Colon (tissue), 2 donors: ENCODE measurements around the gene NOL7.

ENCODE experiments used
- FAIRE-seq: peaks from 2 replicates; lab custom pipeline; 2012; peaks lifted over from hg19 to GRCh38; lab: Jason Lieb, UNC
- donor health status: control.
- donor health status: control.

Gene NOL7

DNA sequence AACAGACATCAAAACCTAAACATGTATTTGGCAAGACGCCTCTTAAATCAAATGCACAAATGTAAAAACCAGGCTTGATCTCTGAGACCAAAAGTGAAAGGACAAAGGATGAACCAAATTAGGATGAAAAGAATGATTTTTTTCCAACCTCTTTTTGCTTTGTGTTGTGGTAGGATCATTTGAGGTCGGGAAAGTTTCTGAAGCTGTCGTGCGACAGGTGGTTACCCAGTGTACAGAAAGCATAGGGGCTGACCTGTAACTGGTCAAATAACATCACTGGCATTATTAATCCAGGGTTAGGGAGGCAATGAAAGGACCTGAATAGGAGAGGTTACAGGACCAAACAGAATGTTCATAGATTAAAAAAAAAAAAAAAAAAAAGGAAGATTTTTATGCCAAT is 18.1 kb upstream of the NOL7 start:
- no peak for FAIRE-seq

DNA sequence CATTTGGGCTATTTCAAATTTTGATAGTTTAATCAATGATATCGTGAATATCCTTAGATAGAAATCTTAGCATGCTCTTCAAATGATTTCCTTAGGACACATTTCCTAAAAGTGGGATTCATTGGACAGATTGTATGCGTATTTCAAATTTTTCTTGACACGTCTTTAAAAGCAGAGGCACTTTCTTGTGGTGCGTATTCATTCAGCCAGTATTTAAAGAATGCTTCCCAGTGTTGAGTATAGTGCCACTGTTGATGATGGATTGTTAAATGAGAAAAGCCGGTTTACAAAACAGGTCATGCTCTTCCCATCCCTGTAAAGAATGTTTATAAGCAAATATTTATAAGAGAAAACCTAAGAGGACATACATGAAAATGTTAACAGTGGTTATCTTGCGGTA is 15.1 kb upstream of the NOL7 start:
- FAIRE-seq, result no peak

DNA sequence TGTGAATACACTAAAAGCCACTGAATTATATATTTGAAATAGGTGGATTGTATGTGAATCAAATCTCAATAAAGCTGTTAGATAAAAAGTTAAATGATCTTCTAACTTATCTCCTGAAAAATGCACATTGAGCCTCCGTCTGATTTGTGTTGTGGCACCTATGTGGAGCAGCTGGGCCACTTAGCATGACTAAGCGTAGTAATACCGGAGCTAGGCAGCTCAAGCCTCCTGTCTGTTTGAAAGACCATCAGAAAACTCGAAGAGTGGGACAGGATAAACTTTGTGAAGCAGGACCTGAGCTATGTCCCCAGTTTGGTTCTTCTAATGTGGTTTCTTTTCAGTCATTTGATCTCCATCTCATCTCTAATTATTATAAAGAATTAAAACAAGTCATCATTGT is 11.0 kb upstream of the NOL7 start:
- FAIRE-seq, result no peak

DNA sequence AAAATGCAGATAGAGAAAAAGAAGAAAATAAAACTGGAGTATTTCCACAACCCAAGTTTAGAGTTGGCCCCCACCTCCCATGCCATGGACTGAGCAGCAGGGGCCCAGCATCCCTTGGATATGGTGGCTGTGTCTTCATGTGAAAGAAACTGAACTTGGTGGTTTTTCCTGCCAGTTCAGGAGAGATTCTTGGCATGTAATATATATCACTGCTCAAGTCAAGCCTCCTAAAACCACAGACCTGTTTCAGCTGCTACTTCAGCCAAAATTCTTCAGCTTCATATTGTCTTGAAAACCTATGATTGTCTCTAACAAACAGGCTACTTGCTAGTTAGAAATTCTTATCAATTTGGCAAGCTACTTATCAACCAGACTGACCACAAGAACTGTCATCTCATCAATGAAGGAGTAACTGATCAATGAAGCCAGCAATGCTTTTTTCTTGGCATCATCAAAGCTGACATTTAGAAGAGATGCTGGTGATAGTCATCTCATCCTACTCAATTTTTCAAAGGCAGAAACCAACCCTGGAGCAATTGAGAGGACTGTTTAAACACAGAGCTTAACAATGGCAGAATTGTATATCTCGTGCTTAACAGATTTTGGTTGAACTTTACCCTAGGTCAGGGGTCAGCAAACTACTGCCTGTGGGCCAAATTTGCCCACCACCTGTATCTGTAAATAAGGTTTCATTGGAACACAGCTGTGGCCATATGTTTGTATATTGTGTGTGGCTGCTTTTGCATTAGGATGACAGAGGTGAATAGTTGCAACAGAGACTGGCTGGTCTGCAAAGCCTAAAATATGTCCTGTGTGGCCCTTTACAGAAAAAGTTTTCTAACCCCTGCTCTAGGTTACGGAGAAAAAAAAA is 10.4 kb upstream of the NOL7 start:
- no peak for FAIRE-seq

DNA sequence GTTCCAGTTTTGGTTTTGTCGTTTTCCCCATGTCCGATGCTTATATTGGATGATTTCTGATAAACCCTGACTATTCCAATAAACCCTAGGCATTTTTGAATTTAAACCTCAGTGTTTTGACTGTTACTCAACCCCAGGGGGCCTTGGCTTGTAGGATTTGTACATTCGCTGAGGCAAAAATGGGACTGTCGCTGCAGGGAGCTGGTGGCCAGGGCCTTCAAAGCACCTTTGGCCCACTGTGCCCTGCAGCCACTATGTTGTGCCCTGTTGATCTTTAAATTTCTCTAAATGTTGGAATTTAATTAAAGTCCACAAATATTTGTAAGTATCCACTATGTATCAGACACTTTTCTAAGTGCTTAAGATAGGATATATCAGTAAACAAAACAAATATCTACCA is 9.5 kb upstream of the NOL7 start:
- FAIRE-seq, result no peak

DNA sequence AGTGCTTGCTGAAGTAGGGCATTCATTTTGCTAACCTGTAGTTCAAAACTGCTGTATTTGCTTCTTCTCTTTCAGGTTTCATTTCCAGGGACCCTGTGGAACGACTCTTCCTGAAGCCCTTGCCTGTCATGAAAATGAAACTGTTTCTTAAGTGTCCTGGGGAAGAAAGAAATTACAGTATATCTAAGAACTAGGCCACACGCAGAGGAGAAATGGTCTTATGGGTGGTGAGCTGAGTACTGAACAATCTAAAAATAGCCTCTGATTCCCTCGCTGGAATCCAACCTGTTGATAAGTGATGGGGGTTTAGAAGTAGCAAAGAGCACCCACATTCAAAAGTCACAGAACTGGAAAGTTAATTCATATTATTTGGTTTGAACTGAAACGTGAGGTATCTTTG is 3.4 kb upstream of the NOL7 start:
- no peak for FAIRE-seq

DNA sequence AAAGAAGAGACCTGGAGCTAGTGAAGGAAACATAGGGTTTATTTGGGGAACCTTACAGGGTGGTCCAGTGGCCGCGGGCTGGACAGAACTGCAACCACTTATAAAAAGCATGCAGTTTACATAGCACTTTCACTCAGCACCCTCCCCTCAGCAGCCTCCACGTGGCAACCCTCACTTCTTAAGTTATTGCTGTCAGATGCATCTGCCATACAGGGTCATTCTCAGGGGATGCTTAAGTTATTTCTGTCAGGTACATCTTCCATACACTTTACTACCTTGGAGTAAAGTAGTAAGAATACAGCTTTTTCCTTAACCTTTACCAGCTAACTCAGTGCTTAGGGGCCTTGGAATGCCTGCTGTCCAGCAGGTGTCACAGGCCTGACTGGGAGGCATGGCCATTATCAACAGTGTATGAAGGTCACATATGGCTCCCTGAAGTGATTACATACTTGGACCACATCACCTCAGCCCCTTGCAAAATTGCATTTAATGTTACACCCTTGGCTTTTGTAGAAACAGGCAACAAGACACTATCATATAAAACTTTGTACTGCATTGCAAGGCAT is 2.0 kb upstream of the NOL7 start:
- no peak for FAIRE-seq

DNA sequence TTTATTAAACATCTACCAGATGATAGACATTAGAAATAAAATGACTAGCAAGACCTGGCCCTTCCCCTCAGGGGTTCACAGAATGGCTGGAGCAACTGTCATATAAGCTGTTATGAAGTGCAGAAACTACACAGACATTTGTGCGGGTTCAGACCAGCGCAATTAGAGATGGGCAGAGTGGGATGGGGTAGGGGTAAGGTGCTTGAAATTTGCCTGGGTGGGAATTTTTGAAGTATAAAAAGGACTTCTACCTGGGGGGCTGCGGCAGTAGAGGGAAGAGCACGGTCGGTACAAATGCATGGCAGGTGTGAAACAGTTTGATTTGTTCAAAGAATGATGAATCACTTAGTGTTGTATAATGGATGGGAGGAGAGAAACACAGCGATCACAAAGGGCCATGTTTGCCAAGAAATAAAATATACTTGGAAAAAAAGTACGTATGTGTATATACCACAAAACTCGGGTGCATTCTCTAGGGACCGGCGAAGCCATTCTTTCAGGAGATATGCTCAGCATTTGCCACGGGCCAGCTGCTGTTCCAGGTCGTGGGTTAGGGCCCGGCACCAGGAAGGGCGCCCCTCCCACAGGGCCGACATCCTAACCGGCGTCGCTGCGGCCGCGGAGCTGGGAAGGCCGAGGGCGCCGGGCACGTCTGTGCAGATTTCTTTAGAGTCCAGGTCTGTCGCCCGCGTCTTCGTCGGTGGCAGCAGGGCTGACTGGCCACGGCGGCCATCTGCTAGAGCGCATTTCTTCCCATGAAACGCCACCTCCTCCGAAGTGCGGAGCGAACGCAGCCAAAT is 809 bp upstream of the NOL7 start:
- no peak for FAIRE-seq

DNA sequence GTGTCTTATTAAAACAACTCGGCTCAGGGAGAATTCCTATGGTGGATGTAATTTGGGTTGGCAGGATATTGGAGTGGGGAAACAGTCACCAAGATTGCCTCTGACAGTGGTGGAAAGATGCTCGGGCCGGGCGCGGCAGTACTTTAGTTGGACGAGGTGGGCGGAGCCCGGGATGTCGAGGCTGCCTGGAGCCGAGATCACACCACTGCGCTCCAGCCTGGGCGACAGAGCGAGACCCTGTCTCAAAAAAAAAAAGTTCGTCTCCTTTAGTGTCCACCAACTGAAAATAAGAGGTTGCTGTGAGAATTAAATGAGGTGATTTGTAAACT is 621 bp downstream of the NOL7 start:
- no peak for FAIRE-seq

DNA sequence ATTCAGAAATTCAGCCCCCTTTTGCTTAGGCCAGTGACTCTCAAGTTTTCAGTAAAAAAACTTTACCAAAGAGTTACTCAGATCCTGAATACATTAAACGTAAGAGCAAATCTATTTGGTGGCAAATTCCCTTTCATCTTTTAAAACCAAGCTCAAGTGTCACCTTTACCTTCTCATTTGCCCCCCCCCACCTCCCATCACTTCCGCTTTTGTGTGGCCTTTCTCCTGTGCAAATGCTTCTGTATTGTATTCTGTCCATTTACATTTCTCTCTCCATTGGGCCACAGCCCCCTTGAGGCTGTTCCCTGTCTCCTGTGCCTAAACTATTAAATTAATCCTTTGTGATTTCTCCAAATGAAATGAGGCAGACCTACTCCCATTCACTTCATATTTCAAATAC is 1.9 kb downstream of the NOL7 start:
- no peak for FAIRE-seq

DNA sequence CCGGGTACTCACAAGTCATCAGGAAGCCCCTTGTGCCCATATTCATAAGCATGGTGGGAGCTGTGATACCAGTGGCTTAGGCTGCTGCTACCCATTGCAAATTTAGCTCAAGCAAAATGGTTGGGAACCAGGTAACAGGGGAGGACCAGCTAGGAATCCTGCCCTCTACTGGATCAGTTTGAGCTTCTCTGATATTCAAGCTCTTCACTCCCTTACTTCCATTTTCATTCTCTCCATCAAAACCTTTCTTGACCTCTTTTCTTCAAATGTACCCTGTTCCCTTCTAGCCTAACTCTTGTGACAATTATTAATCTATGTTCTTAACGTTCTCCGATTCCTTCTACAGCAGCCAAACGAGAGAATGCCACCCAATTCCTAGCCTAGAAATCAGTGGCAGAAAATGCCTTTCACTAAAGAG is 9.7 kb downstream of the NOL7 start:
- FAIRE-seq, result no peak

DNA sequence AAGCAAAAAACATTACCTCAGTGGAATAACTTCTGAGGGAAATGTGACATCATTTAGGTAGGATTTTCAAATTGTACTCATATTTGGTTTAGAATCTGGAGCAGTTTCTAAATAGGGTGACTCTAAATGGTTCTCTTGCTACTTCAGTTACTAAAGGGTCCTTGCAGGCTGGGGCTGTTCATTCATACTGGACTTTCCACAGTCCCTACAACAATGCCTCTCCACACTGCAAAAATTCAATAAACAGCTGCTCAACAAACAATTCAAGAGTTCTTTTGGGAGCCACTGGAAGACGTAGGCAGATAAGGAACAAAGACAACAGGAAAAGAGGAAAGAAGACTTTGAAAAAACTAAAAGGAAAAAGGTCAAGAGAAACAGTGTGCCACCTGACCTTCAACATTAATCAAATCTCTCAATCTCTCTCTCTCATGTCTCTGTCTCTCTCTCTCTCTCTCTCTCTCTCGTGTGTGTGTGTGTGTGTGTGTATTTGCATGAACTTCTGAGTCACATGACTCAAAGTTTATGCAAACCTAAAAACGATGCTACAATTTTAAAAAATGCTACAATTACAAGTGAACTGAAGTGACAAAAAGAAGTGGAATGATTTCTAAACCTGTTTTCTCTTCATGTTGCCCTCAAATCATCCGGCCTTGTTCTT is 14.5 kb downstream of the NOL7 start:
- no peak for FAIRE-seq

DNA sequence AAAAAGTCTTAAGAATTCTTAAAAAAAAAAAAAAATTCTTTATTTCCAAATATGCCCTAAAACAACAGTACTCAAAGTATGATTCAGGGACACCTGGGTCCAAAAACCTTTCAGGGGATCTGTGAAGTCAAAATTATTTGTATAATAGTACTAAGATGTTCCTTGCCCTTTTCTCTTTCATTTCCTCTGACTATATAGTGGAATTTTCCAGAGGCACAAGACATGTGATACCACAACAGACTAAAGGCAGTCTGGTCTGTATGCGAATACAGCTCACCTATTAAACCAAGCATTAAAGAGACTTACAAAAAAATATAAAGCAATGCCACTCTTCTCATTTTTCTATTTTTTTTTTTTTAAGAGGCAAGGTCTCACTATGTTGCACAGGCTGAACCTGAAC is 15.4 kb downstream of the NOL7 start:
- FAIRE-seq, result no peak

DNA sequence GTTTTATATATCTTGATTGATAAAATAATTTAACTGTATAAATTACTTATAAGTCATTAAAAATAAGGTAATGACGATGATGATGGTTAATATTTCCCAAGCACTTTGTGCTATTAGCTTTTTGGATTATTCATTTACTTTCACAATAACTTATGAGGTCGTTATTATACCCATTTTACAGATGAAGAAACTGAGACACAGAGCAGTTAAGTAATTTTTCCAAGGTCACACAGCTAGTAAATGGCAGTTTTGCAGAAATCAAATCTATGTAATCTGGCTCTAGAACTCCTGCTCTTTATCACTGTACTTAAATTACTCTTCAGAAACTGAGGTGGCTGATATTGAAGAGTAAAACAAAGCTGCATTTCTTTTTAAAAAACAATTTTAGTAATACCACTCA is 18.2 kb downstream of the NOL7 start:
- FAIRE-seq, result no peak

DNA sequence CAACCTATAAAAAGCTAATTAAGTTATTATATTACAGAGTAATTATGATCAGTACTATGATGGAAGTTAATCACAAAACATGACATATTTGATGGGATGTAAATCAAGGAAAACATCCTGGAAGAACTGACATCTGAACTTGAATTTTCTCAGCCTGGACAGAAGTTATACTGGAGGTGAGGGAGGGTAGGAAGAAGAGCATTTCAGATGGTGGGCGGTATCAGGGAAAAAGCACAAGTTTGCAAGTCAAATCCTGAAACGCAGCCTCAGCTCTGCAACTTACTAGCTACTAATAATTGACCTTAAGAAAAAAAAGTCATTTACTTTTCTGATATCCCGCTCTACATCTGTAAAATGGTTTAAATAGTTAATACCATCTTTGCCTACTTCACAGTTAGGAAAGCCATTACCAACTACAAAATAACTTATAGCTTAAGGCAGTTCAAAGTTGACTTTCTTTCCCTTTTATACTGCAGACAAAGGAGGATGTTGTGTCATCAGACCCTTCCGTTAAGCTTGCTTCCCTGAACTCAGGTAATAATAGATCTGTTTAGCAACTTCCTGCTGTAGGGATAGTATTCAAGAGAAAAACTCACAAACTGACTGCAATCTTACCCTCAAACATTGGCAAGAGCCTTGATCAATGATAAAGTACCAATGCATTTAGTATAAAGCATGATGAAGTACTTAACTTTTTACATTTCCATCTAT is 21.0 kb downstream of the NOL7 start:
- FAIRE-seq, result no peak

DNA sequence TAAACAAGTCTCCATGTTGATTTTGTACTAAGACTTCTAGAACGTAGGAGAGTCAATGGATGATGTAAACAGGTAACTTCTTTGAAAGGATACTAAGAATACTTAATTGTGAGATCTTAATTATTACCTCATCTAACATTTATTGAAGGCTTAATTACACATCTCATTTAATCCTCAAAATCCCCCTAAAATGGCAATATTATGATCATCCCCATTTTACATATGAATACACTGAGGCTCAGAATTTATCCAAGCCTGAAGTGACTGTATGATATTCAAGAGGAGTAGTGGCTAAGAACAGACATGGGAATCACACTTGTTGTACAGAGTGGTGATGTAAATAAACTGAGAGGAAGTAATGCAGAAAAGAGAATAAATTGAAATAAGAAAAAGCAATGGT is 22.9 kb downstream of the NOL7 start:
- no peak for FAIRE-seq

DNA sequence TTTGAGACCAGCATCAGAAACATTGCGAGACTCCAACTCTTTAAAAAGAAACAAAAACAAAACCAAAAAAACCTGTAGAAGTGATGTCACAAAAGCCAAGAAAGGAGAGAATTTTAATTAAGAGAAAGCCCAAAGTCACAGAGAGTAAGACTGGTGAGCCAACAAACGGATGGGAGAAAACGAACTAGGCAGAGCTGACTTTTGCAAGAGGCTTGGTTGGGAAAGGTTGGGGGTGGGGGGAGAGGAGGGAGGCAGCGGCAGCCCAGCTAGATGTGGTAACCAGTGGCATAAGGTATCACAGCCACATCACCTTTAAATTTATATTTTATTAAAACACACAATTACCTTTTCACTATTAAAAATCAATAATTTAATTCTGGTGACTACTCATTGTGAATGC is 23.5 kb downstream of the NOL7 start:
- FAIRE-seq, result no peak

DNA sequence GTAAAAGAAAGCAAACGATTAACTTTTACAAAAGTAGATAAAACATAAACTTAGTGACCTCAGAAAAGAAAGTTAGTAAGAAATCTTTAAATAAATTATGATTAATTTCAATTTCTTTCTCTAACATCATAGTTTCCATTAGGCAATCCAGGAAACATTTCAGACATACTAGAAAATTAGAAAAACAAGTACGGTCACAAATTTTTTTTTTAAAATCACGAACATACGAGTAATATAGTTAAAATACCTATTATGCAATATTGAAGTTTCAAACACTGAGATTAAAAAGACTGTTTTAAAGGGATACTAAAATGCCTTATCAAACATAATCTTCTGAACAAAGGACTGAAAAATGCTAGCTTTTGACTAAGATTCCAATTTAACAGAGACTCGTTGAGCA is 26.2 kb downstream of the NOL7 start:
- FAIRE-seq, result no peak

DNA sequence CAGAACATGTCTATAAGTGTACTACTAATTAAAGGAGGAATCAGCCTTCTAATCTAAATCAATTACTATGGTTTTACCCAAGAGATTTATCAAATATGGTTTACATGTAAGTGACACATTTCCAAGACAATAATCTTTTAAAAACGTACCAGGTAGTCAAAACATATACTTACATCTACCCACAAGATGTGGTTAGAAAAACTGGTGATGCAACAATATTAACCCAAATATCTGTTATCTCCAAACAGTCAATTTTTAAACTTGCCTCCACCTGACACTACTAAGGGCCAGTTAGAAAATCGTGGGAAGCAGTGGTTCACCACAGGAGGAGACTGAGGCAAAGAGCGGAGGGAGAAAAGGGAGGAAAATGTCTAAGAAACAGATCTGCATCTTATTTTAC is 28.0 kb downstream of the NOL7 start:
- FAIRE-seq, result no peak

DNA sequence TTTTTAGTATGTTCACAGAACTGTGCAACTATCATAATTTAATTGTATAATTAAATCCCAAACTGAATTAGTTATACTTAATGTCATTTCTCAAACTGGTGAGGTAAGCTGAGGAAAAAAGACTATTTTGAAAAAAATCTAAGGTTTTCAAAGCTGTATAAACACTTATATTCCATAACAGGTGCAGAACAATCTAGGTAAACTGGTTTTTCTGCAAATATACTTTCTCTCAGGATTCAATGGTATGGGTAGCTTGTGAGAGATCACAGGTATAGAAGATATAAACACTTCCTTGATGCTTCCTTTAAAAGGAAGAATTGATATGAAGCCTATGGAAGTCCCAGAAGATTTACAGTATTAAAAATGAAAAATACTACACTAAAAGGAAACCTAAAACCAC is 33.7 kb downstream of the NOL7 start:
- FAIRE-seq, result no peak

DNA sequence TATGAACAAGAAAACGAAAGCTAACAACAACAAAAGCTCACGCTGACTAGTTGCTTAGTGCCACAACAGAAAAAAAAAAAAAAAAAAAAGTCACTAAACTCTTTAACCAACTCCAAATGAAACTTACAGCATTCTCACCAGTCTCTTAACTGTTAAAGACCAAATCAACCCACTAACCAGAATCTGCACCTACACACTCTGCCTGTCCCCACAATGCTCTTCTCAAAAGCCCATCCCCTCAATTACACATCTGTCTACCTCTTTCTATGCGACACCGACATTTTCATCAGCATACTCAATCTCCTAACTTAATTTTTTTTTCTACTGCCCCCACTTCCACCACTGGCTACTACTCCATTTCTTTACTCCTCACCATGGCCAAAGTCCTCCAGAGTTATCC is 34.3 kb downstream of the NOL7 start:
- FAIRE-seq, result no peak

DNA sequence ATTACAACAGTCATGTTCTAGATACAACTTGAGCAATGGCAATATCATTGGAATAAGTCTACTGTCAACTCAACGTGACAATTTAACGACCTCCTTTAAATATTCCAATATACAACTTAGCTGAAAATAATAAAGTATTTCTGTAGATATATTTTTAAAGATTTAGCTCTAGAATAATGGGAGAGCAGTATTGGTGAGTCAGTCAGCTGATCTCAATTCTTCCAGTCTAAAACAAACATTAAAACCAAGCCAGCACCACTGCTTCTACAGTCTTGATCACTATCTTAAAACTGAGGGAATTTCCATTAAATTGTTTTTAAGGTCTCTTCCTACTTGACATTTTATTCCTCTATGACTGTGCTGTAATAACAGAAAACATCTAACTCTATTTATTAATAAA is 38.2 kb downstream of the NOL7 start:
- FAIRE-seq, result no peak
